ENCODE results near the gene TRIM9. TPM values are rescaled to one million over a fixed set of nuclear protein-coding genes. Genes with fewer than 3 reads are reported as not detected.

The TRIM9 gene
- total and polyA plus RNA-seq, 5 donors = 0.29 to 1.2 (median 0.77) TPM

GRCh38 chr14:50932156-50932555 lies 162.7 kb downstream of the TRIM9 start:
- H3K27me3 ChIP-seq (ENCODE audit: control insufficient read depth, insufficient read depth) = no peaks in the 10 kb centered on the region
- H3K27ac ChIP-seq (ENCODE audit: low read length) = no peak overlapping the region
- DNase-seq = no peak
- H3K4me3 ChIP-seq (ENCODE audit: low read length) = no peak overlapping the region
- no peaks in the 10 kb centered on the region for H3K9me3 ChIP-seq (ENCODE audit: control insufficient read depth, low read length)
- no peaks in the 10 kb centered on the region for H3K4me1 ChIP-seq (ENCODE audit: control insufficient read depth, insufficient read depth, low read length)
- intact Hi-C loops (cut with DNase I) = no loop called here
- WGBS = 76% methylated on average over 1 of the region's 1 CpG
- ATAC-seq = no peak

GRCh38 chr14:50931559-50931958 lies 163.3 kb downstream of the TRIM9 start:
- intact Hi-C loops (cut with DNase I) = no loop called here
- Histone ChIP-seq H3K4me1 (ENCODE audit: control insufficient read depth, insufficient read depth, low read length) (no peaks in the 10 kb centered on the region), H3K9me3 (ENCODE audit: control insufficient read depth, low read length) (no peaks in the 10 kb centered on the region), H3K4me3 (ENCODE audit: low read length) (no peak overlapping the region), H3K27me3 (ENCODE audit: control insufficient read depth, insufficient read depth) (no peaks in the 10 kb centered on the region), H3K27ac (ENCODE audit: low read length) (no peak overlapping the region)
- no peak for DNase-seq
- no peak for ATAC-seq
- 97% methylated on average over 3 of the region's 3 CpGs for WGBS

- DNase-seq (no peak), ATAC-seq (no peak)
- Histone ChIP-seq H3K27me3 (ENCODE audit: control insufficient read depth, insufficient read depth) (no peaks in the 10 kb centered on the region), H3K27ac (ENCODE audit: low read length) (no peak overlapping the region), H3K9me3 (ENCODE audit: control insufficient read depth, low read length) (no peaks in the 10 kb centered on the region), H3K4me1 (ENCODE audit: control insufficient read depth, insufficient read depth, low read length) (no peaks in the 10 kb centered on the region), H3K4me3 (ENCODE audit: low read length) (no peak overlapping the region)
- intact Hi-C loops (cut with DNase I) = no loop called here
- 88% methylated on average over 2 of the region's 2 CpGs for WGBS
These were observed 165.4 kb downstream of the TRIM9 start for GRCh38 chr14:50929506-50929905.

- Histone ChIP-seq H3K9me3 (ENCODE audit: control insufficient read depth, low read length) (no peaks in the 10 kb centered on the region), H3K27ac (ENCODE audit: low read length) (no peak overlapping the region), H3K4me3 (ENCODE audit: low read length) (no peak overlapping the region), H3K4me1 (ENCODE audit: control insufficient read depth, insufficient read depth, low read length) (no peaks in the 10 kb centered on the region), H3K27me3 (ENCODE audit: control insufficient read depth, insufficient read depth) (no peaks in the 10 kb centered on the region)
- DNase-seq = no peak
- ATAC-seq = peak; percentile 55 to 69
- WGBS = 84% methylated on average over 6 of the region's 6 CpGs
- intact Hi-C loops (cut with DNase I) = no loop called here
These were observed 166.8 kb downstream of the TRIM9 start for GRCh38 chr14:50928002-50928635.

- Histone ChIP-seq H3K9me3 (ENCODE audit: control insufficient read depth, low read length) (no peaks in the 10 kb centered on the region), H3K4me3 (ENCODE audit: low read length) (no peak overlapping the region), H3K27me3 (ENCODE audit: control insufficient read depth, insufficient read depth) (no peaks in the 10 kb centered on the region), H3K27ac (ENCODE audit: low read length) (no peak overlapping the region), H3K4me1 (ENCODE audit: control insufficient read depth, insufficient read depth, low read length) (no peaks in the 10 kb centered on the region)
- DNase-seq (no peak), ATAC-seq (peak in 1 of 2 donors; percentile 64)
- 76% methylated on average over 3 of the region's 3 CpGs for WGBS
- intact Hi-C loops (cut with DNase I) = no loop called here
These were observed 168.0 kb downstream of the TRIM9 start for GRCh38 chr14:50926851-50927386.

Other genes with a start within 250 kb of the TRIM9 start
- gene ABHD12B, start 223.1 kb downstream of the TRIM9 start, total RNA-seq = not detected
- not detected for gene ABHD12B, start 223.1 kb downstream of the TRIM9 start, polyA plus RNA-seq
- gene PYGL, start 150.6 kb downstream of the TRIM9 start, total RNA-seq = 10 to 100 TPM in 3 of 4 donors, 1 to 10 TPM in 1; 6.7 to 16.5 (median 13.0) TPM
- 9.7 TPM for gene PYGL, start 150.6 kb downstream of the TRIM9 start, polyA plus RNA-seq
- 10 to 100 TPM in 2 of 4 donors, 1 to 10 TPM in 2; 9.0 to 12.5 (median 10.2) TPM for gene TMX1, start 145.1 kb upstream of the TRIM9 start, total RNA-seq
- gene TMX1, start 145.1 kb upstream of the TRIM9 start, polyA plus RNA-seq = 4.3 TPM